Astrocyte (in vitro differentiated cells and primary cell): ENCODE results near the gene EPM2A.
"Not testable (repeated sequence)": the region's sequence is repeated elsewhere in the genome, so short reads cannot be mapped to it uniquely, and the experiment has no call there.

ENCODE experiments used
- CTCF ChIP-seq: IDR thresholded peaks from 2 replicates; pipeline ENCODE4 v1.5.1; 2011; ENCODE audit warnings: low read depth, mild to moderate bottlenecking, inconsistent platforms, low read length, moderate library complexity; ENCODE audit not compliant: insufficient read depth
- EZH2 ChIP-seq: IDR thresholded peaks from 2 replicates; pipeline ENCODE4 v1.6.1; 2012; ENCODE audit warnings: mild to moderate bottlenecking, low read length, inconsistent platforms; ENCODE audit not compliant: insufficient read depth

GRCh38 chr6:145739685-145740084 is 4.4 kb upstream of the EPM2A start:
- TF ChIP-seq CTCF, EZH2: not testable (repeated sequence)
